HG03103 (cell line): Measurements from ENCODE around the gene C1QTNF8.

Source experiments
- ATAC-seq: cut with Tn5 transposase; IDR thresholded peaks from one replicate; pipeline ENCODE4 v1.9.1; 2021; ENCODE audit warnings: low read depth; ENCODE audit not compliant: unreplicated experiment

Gene C1QTNF8

DNA sequence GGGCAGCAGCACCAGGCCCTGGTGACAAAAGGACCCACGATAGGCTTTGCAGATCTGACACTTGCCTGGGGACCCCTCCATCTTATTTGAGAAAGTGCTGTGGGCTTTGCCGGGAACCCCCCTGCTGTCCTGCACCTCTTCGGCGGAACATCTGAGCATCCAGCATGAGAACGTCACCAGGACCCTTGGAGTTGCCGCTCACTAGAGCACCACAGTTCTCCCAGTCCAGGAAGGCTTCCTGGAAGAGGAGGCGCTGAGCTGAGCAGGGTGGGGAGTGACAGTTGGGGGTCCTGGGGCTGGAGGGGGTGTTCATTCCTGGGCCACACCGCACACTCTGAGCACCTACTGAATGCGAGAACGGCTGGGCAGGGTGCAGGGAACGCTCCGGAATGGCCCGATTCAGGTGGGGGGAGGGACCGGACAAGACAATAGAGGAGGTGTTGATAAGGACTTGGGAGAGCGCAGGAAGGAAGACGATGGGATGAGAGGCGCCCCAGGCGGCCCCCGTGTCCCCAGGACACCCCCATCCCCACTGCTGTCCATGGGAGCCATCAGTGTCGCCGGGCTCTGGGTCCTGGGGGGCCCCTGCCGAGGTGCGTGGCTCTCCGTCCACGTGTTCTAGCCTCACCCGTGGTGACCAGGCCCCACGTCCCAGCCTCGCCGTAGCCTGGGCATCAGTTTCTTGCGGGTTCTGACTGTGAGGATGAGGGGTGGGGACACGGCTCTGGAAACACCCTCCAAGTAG, 32.1 kb upstream of the C1QTNF8 start:
- no peak for ATAC-seq

DNA sequence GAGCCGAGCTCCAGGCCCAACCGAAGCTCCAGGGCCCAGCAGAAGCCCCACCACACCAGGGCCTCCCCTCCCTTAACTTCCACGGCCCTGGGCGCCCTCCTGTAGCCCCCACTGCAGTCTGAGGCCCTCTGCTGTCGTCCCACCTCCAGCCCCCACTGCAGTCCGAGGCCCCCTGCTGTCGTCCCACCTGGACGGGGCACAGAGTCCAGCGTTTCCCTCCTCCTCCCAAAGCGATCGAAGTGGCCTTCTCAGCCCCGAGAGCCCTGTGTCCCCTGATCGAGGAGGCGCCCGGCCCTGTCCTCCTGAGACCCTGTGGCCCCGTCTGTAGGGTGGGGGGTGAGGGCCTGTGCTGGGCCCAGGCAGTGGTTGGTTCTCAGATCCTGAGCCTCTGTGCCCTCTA, 31.1 kb upstream of the C1QTNF8 start:
- ATAC-seq = no peak

DNA sequence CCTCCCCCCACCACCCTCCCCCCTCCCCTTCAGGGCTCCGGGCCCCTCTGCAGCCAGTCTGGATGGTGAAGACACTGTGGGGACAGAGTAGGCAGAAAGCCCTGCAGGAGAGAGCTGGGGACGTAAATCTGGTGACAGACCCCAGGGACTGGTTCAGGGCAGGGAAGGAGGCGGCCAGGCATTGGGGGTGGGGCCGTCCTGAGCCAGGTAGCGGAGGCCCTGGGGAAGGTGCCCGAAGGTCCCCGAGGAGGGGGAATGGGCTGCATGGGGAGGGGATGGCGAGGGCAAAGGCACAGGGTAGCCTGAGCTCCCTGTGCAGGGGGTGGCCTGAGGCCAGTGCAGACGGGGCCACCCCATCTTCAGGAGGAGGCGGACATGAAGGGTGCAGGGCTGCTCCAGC, 30.5 kb upstream of the C1QTNF8 start:
- no peak for ATAC-seq

DNA sequence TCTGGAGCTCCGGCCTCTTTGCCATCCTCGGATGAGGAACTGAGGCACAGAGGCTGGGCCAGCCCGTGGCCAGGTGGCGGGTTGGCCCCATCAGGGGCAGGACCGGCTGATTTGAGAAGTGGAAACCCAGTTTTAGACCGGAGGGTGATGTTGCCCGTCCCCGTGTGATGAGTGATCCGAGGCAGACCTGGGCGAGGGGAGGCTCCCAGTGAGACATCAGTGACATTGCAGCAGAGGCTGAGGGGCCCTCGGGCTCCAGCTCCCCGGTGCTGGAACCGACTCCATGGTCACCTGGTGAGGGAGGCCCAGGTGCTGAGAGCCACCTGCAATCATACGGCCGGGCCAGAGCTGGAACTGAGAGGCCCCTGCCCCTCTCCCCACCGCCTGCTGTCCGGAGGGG, 30.0 kb upstream of the C1QTNF8 start:
- no peak for ATAC-seq

DNA sequence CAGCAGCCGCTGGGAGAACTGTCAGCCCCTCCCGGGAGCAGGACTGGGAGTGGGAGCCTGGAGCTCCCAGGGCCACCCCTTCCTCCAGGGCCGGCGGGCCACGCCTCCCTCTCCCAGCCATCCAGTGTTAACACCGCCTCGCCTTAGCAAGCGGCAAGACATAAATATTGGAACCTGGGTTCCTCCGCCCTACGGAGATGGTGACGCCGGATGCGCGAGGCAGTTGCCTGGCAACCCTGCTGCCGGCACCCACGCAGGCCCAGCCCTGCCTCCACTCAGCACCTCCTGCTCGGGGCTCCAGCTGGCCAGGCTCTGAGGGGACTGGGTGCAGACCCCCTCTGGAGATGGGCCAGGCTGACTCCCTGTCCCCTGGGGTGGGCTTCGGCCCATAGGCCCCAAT, 29.4 kb upstream of the C1QTNF8 start:
- no peak for ATAC-seq

DNA sequence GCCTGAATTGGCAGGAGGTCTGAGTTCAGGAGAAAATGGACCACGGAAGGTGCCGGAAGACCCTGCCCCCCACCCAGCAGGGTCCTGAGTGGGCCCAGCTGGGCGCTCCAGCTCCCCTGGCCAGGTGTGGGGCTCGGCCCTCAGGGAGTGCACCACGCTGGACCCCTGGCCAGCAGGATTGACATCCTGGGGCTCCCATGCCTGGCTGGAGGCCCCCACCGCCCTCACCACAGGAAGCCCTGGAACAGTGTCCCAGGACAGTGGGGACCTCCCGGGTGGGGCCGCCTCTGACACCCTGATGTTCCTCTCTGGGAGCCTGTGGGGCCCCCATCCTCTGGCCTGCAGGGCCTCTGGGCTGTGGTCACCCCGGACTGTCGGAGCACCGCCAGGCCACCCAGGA, 28.8 kb upstream of the C1QTNF8 start:
- no peak for ATAC-seq

DNA sequence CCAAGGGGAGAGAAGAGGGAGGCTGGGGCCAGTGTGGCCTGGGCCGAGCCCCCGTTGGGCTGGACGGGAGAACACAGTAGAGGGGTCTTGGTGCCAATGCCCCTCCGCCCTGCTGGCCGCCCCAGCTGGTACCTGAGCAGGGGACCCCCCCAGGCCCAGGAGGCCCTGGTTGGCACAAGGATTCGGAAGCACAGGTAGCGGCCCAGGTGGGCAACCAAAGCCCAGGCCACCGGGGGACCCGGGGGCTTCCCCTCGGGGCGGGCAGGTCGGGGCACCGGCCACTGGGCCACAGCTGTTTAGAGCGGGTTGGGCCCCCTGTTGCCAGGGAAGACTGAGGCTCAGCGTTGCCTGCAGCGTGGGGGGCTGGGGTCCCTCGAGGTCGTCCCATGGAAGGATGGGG, 28.2 kb upstream of the C1QTNF8 start:
- ATAC-seq = no peak

DNA sequence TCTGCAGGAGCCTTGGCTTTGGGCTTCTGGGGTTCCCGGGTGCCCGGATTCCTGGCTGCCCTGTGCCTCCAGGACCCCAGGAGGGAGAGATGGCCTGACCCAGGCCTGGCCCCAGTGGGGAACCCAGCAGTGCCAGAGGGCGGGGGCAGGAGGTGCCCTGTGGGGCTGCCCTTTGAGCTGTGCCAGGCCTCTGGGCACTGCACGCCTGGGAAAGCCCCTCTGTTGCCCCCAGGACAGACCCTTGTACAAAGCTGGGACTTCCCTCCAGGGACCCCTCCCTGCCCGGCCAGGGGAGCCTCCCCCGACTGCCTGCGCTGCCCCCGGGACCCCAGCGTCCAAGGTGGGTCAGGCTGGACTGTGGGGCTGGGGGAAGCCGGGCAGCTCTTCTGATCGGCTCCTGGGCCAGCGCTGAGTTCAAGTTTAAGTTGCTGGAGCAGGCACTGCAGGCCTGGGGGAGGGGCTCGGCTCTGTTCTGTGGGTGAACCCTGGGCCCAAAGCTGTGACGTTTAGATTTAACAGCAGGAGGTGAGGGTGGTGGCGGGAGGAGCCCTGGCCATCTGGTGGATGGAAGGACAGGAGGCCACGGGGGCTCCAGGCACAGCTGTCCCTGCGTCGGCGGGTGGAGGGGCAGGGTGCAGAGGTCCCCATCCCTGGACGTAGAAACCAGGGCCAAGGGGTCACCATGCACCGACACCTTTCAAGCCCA, 27.6 kb upstream of the C1QTNF8 start:
- no peak for ATAC-seq

DNA sequence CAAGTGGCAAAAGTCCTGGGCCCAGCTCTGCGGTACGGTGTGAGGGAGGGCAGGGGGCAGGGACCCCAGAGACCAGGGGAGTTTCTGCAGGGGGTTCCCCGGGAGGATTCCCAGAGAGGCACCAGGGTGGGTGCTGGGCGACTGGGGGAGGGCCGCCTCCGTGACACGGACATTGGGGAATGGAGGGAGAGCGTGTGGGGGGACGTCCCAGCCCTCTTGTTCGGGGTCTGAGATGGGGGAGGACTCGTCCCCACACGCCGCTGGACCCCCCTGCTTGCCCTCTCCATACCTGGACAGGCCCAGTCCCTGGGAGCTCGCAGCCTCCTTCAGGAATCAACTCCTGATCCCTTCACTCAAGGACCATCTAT, 26.3 kb upstream of the C1QTNF8 start:
- ATAC-seq = no peak

DNA sequence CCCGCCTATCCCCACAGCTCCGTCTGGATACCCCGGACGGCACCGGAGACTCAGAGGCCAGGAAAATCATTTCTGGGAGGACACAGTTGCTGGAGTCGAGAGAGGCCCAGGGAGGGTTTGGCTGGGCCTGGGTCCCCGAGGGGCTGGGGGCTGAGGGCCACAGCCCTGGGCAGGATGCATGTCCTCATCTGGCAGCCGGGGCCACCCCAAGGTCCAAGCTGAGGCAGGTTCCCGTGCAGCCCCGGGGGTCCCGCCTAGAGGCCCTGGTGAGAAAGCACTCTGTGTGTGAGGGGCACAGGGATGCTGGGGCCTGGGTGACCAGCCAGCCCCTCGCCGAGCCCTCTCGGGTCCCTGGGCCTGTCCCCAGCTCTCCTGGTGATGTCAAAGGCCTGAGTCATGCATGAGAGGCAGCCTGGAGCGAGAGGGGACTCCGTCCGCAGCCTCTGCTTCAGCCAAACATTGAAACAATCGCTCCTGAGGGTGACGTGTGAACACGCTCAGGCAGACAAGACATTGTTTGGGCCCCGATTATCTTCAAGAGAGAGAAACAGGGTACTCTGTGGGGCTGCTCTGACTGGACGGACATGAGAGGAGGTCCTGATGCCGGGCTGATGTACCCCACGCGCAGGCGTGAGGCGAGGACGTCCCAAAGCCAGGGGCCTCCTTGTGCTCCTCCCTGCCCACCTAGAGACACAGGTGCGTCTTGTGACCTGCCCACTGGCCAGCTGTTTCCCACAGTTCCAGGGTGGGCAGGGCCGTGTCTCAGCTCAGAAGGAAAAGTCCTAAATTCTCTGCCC, 25.8 kb upstream of the C1QTNF8 start:
- no peak for ATAC-seq

DNA sequence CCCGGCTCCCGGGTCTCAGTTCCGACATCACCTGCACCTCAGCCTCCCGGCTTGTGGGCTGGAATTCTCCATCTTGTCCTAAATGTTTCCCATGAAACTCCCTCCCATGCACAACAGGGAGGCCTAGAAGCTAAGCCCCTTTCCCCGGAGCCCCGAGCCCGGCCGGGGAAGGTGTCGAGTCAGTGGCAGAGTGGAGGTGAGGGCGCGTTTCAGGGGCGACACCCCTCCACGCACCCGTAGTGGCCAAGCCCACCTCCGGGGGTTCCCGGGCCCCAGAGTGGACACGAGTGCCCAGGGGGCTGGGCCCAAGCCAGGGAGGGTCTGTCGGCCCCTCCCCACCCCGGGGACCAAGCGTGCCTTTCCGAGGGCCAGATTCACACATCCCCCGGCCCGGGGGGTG, 25.0 kb upstream of the C1QTNF8 start:
- no peak for ATAC-seq

DNA sequence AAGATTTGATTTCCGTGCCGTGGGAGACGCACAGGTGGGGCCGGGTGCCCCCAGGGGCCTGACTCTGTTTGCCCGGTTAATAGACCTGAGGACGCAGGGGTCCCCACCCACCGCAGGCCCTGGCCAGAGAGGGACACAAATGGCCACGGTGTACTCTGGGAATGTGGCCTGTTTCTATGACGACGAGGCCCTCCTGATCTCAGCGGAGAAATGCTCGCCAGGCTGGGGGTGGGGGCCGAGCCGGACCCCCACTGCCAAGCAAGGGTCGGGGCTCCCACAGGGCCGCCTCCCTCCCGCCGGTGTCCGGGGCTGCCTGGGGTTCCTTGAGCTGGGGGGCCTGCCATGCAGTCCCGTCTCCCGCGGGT, 24.5 kb upstream of the C1QTNF8 start:
- no peak for ATAC-seq

DNA sequence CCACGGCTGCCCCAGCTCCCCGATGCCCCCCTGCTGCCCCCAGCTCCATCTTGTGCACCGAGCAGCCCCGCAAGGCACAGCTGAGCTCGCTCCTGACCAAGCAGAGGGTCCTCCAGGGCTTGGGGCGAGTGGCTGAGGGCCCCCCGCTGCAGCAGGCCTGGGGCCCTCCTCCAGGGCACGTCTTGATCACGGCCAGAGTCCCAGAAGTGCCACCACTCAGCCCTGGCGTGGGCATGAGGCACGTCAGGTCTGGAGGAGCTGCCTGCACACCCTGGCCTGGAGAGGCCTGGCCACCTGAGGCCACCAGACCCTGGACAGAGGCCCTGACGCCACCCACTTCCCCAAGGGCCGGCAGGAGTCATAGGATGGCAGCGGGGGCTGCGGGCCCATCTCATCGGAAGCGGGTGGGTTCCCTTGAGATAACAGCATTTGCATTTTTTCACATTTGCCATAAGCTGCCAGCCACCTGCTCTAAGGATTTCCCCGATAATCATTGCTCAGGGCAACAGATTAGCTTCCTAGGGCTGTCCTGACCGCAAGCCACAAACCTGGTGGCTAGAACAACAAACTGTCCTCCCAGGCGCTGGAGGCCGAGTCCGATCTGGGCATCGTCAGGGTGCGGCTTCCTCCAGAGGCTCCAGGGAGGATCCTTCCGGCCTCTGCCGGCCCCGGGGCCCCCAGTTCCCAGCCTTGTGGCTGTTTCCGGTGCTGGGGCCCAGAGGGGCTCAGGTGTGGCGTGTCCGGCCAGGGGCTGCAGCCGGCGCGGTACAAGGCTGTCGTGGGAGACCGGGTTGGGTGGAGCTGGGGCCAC, 23.9 kb upstream of the C1QTNF8 start:
- no peak for ATAC-seq

DNA sequence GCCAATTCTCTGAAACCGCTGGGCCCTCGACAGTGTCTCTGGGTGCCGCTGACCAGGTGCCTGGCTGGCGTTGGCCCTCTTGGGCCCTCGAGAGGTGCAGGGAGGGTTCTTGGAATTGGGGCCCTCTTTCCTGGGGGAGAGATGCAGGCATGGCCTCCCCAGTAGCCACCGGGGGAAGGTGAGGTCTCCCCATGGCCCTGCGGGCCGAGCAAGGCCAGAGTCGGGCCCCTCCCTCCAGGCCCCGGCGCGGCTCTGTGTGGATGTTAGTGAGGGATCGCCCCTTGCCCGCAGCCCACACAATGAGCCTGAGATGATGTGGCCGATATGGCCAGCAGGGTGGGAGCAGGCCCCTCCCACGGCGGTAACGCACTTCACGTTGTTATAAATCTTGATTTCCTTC, 23.1 kb upstream of the C1QTNF8 start:
- ATAC-seq = no peak

DNA sequence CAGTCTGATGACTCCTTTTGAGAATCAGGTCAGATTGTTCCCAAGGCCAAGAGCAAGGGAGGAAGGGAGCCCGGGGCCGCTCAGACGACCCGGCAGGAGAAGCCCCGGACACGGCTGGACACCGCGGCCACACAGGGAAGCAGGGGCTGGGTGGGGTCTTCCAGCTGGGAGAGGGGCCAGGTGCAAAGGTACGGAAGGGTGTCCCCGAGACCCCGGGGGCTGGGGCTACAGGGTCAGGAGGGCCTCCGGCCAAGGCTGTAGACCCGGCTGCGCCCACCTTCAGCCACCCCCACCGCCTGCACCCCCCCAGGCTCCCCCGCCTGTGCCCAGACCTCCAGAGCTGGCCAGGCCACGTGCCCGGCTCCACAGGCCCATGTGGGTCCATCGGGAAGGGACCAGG, 21.9 kb upstream of the C1QTNF8 start:
- ATAC-seq = no peak

DNA sequence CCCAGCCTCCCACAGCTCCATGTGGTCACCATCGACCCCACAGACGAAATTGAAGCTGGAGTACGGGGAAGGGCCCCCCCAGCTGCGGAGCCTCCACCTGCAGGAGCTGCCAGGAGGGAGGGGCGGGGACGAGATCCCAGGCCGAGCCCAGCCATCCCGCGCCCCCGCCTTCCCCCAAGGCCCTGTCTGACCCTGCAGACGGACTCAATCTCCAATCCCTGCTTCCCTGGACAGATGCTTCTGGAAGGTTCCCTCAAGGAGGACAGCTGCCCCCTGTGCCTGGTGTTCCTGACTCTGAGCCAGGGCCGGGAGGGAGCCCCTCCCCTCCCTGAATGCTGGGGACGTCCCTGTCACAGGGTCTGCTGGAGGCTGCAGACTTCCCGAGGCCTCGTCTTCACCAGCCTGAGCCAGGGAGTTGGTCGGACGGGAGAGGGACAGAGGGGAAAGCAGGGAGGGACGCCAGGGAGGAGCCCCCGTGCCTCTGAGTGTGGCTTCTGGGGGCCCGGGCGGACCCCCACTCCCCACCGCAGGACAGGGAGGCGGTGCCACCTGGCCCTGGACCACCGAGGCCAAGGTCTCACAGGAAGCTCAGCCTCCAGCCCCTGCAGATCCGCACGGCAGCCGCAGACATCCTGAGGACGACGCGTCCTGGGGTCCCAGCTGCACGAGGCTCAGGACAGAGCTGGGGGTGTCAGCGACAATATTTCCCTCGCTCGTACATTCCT, 21.3 kb upstream of the C1QTNF8 start:
- ATAC-seq = no peak

DNA sequence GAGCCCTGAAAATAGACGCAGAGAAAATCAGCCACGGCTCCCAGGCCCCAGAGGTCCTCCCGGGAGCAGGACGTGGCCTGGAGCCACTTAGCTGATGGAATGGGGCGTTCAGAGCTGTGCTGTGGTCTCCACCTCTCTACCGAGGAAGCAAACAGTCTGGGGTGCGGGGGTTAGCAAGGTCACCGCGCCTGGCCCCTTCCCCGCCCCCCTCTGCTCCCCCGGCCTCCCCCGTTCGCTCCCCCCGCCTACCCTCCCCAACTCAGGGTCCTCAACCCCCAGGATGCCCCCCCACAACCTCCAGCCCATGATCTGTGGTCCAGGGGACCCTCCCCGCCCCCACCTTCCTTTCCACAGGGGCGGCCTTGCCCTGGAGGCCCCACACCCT, 20.6 kb upstream of the C1QTNF8 start:
- ATAC-seq = no peak

DNA sequence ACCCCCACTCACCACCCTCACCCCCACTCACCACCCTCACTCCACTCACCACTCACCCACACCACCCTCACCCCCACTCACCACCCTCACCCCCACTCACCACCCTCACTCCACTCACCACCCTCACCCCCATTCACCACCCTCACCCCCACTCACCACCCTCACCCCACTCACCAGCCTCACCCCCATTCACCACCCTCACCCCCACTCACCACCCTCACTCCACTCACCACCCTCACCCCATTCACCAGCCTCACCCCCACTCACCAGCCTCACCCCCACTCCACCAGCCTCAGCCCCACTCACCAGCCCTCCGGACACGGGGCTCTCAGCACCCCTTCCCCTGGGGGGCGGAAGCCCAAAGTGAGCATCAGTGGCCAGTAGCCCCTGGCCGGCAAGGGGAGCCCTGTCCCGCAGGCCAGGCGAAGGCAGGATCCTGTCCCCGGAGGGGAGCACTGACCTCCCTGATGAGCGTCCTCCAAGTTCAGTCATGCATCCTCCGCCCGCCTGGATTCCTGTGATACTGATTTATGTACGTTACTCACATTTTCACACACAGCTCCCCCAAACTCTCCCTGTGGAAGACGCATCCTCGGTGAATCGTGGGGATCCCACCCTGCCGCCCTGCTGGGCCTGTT, 18.0 kb upstream of the C1QTNF8 start:
- no peak for ATAC-seq

DNA sequence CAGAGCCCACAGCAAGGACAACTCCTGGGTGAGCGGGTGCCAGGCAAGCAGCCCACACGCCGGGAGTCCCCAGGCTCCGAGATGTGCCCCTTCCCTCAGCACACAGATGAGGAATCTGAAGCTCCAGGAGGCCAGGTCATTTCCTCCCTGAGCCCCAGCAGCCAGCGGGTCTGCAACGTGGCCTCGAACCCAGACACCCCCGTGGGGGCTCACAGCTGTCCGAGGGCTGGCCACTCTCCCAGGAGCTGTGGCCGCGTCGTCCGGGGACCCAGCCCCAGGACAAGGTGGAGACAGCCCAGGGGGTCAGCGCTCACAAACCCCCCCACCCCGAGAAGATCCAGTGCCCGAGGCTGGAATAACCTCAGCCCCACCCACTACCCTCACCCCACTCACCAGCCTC, 17.4 kb upstream of the C1QTNF8 start:
- ATAC-seq = no peak
